Progenitor cell of endocrine pancreas (in vitro differentiated cells): ENCODE results near the gene ABHD17A. TPM values are rescaled to one million over a fixed set of nuclear protein-coding genes. Genes with fewer than 3 reads are reported as not detected.

Experiments
- DNase-seq: peaks from one replicate; pipeline ENCODE4 v3.0.0; 2021; ENCODE audit warnings: low spot score; ENCODE audit not compliant: unreplicated experiment
- H3K27ac Mint-ChIP-seq: 2 replicates; pipeline ENCODE4 v1.8.0; 2021; ENCODE audit warnings: mild to moderate bottlenecking, moderate library complexity, mixed read lengths
- H3K27me3 Mint-ChIP-seq: 2 replicates; pipeline ENCODE4 v1.8.0; 2021; ENCODE audit warnings: mixed read lengths
- H3K36me3 Mint-ChIP-seq: 2 replicates; pipeline ENCODE4 v1.8.0; 2022; ENCODE audit warnings: mixed read lengths; ENCODE audit not compliant: insufficient read depth
- H3K4me1 Mint-ChIP-seq: 2 replicates; pipeline ENCODE4 v1.8.0; 2021; ENCODE audit warnings: low read depth, mixed read lengths
- H3K4me3 Mint-ChIP-seq: 2 replicates; pipeline ENCODE4 v1.8.0; 2021; ENCODE audit warnings: low read depth, mild to moderate bottlenecking, moderate library complexity, mixed read lengths
- H3K9me3 Mint-ChIP-seq: 2 replicates; pipeline ENCODE4 v1.8.0; 2021; ENCODE audit warnings: low read depth, mixed read lengths
- CTCF ChIP-seq: fragments of 200-600 bp; sonication (generic); IDR thresholded peaks from one replicate; pipeline ENCODE4 v1.5.0; 2021; ENCODE audit warnings: antibody characterized with exemption, mild to moderate bottlenecking; ENCODE audit not compliant: unreplicated experiment
- total RNA-seq: library from RNA; stranded (reverse); gene quantifications from 2 replicates; pipeline ENCODE4 v1.2.1, GENCODE V29; 2021

The ABHD17A gene
- total RNA-seq, 1 donor from 2014 or later: 48.8 TPM

GRCh38 chr19:1921326-1921725 is 36.0 kb upstream of the ABHD17A start:
- no peaks in the 10 kb centered on the region for H3K4me1 Mint-ChIP-seq
- no peak for TF ChIP-seq CTCF
- peaks cover 10% of the 10 kb centered on the region for H3K36me3 Mint-ChIP-seq
- no peaks in the 10 kb centered on the region for H3K9me3 Mint-ChIP-seq
- no peak overlapping the region for H3K4me3 Mint-ChIP-seq
- H3K27ac Mint-ChIP-seq: no peak overlapping the region
- no peak for DNase-seq
- no peaks in the 10 kb centered on the region for H3K27me3 Mint-ChIP-seq

- H3K36me3 Mint-ChIP-seq: peaks cover 10% of the 10 kb centered on the region
- no peak overlapping the region for H3K27ac Mint-ChIP-seq
- H3K4me1 Mint-ChIP-seq: no peaks in the 10 kb centered on the region
- H3K4me3 Mint-ChIP-seq: no peak overlapping the region
- H3K27me3 Mint-ChIP-seq: no peaks in the 10 kb centered on the region
- DNase-seq: no peak
- TF ChIP-seq CTCF: no peak
- H3K9me3 Mint-ChIP-seq: no peaks in the 10 kb centered on the region
These were observed 35.3 kb upstream of the ABHD17A start for GRCh38 chr19:1920644-1921043.

GRCh38 chr19:1918975-1919374 is 33.7 kb upstream of the ABHD17A start:
- Mint-ChIP-seq H3K4me1 (no peaks in the 10 kb centered on the region), H3K27ac (no peak overlapping the region), H3K4me3 (no peak overlapping the region), H3K36me3 (peaks cover 10% of the 10 kb centered on the region), H3K27me3 (no peaks in the 10 kb centered on the region), H3K9me3 (no peaks in the 10 kb centered on the region)
- TF ChIP-seq CTCF: no peak
- no peak for DNase-seq

GRCh38 chr19:1917926-1918325 is 32.6 kb upstream of the ABHD17A start:
- peaks cover 10% of the 10 kb centered on the region for H3K36me3 Mint-ChIP-seq

GRCh38 chr19:1917146-1917545 is 31.9 kb upstream of the ABHD17A start:
- peaks cover 11% of the 10 kb centered on the region for H3K36me3 Mint-ChIP-seq
- DNase-seq: no peak
- H3K9me3 Mint-ChIP-seq: no peaks in the 10 kb centered on the region
- no peak overlapping the region for H3K4me3 Mint-ChIP-seq
- peak overlapping the region; percentile 41 for H3K27ac Mint-ChIP-seq
- no peaks in the 10 kb centered on the region for H3K27me3 Mint-ChIP-seq
- TF ChIP-seq CTCF: no peak
- H3K4me1 Mint-ChIP-seq: no peaks in the 10 kb centered on the region

More at GRCh38 chr19:1917926-1918325, 32.6 kb upstream of the ABHD17A start:
- no peaks in the 10 kb centered on the region for H3K4me1 Mint-ChIP-seq
- no peaks in the 10 kb centered on the region for H3K27me3 Mint-ChIP-seq
- no peak for TF ChIP-seq CTCF
- DNase-seq: no peak
- H3K4me3 Mint-ChIP-seq: no peak overlapping the region
- H3K9me3 Mint-ChIP-seq: no peaks in the 10 kb centered on the region
- H3K27ac Mint-ChIP-seq: no peak overlapping the region
